Neural cell (in vitro differentiated cells): ENCODE results near the gene CAMK1D. TPM values are rescaled to one million over a fixed set of nuclear protein-coding genes. Genes with fewer than 3 reads are reported as not detected.
"Not testable (repeated sequence)": the region's sequence is repeated elsewhere in the genome, so short reads cannot be mapped to it uniquely, and the experiment has no call there.

Experiments used
- H2AFZ ChIP-seq: fragments of 200-600, 300-800 bp; sonication (generic), shearing (Covaris generic); 2 replicates; pipeline ENCODE4 v1.6.0; 2014; ENCODE audit warnings: low read depth, mild to moderate bottlenecking, antibody characterized with exemption, low read length, moderate library complexity
- H3F3A ChIP-seq: fragments of 200-600 bp; shearing (Covaris generic); 2 replicates; pipeline ENCODE4 v1.6.1; 2016; ENCODE audit warnings: mild to moderate bottlenecking, moderate library complexity, mixed read lengths, antibody characterized with exemption, low read length; ENCODE audit not compliant: insufficient read depth, poor library complexity, severe bottlenecking
- H3K27ac ChIP-seq: fragments of 200-600, 300-800 bp; sonication (generic), shearing (Covaris generic); 2 replicates; pipeline ENCODE4 v1.5.1; 2014; ENCODE audit warnings: mild to moderate bottlenecking, low read length, moderate library complexity
- H3K27me3 ChIP-seq: fragments of 300-800, 200-600 bp; sonication (generic), shearing (Covaris generic); 2 replicates; pipeline ENCODE4 v1.6.0; 2014; ENCODE audit warnings: mild to moderate bottlenecking, low read depth, low read length, moderate library complexity; ENCODE audit not compliant: insufficient read depth
- H3K36me3 ChIP-seq: fragments of 300-800, 200-600 bp; sonication (generic), shearing (Covaris generic); 2 replicates; pipeline ENCODE4 v1.5.1; 2014; ENCODE audit warnings: mild to moderate bottlenecking, antibody characterized with exemption, low read length, moderate library complexity; ENCODE audit not compliant: insufficient read depth
- H3K4me2 ChIP-seq: fragments of 300-800, 200-600 bp; sonication (generic), shearing (Covaris generic); 2 replicates; pipeline ENCODE4 v1.6.0; 2014; ENCODE audit warnings: mild to moderate bottlenecking, low read length
- H3K4me3 ChIP-seq: fragments of 300-800, 200-600 bp; sonication (generic), shearing (Covaris generic); 2 replicates; pipeline ENCODE4 v1.5.1; 2014; ENCODE audit warnings: mild to moderate bottlenecking, low read length, moderate library complexity
- H3K79me2 ChIP-seq: fragments of 200-600 bp; shearing (Covaris generic); replicated peaks from 2 replicates; pipeline ENCODE4 v1.6.0; 2014; ENCODE audit warnings: mild to moderate bottlenecking, low read length, moderate library complexity; ENCODE audit not compliant: insufficient read depth
- H3K9ac ChIP-seq: fragments of 300-800, 200-600 bp; sonication (generic), shearing (Covaris generic); 2 replicates; pipeline ENCODE4 v1.6.1; 2016; ENCODE audit warnings: mild to moderate bottlenecking, low read length, mixed read lengths
- H3K9me2 ChIP-seq: fragments of 200-600 bp; shearing (Covaris generic); 2 replicates; pipeline ENCODE4 v1.6.1; 2016; ENCODE audit warnings: mild to moderate bottlenecking, low read length, mixed read lengths; ENCODE audit not compliant: insufficient read depth
- H3K9me3 ChIP-seq: fragments of 200-600, 300-800 bp; sonication (generic), shearing (Covaris generic); 2 replicates; pipeline ENCODE4 v1.6.1; 2016; ENCODE audit warnings: mild to moderate bottlenecking, mixed run types, low read length, moderate library complexity, mixed read lengths
- H4K20me1 ChIP-seq: fragments of 200-600 bp; shearing (Covaris generic); 2 replicates; pipeline ENCODE4 v1.6.1; 2016; ENCODE audit warnings: mild to moderate bottlenecking, mixed run types; ENCODE audit not compliant: insufficient read depth
- CTCF ChIP-seq: fragments of 450-650 bp; IDR thresholded peaks from 2 replicates; pipeline ENCODE4 v1.5.1; 2014; ENCODE audit warnings: antibody characterized with exemption, mild to moderate bottlenecking, moderate library complexity; ENCODE audit not compliant: poor library complexity, severe bottlenecking
- EP300 ChIP-seq: fragments of 450-650 bp; conservative IDR thresholded peaks from 2 replicates; pipeline ENCODE4 v1.6.1; 2014; ENCODE audit warnings: antibody characterized with exemption, mild to moderate bottlenecking, moderate library complexity; ENCODE audit not compliant: poor library complexity, severe bottlenecking
- EZH2 ChIP-seq: fragments of 200-600, 300-800 bp; shearing (Covaris generic), sonication (generic); IDR thresholded peaks from 2 replicates; pipeline ENCODE4 v1.6.1; 2014; ENCODE audit warnings: antibody characterized with exemption, low read length, borderline replicate concordance, mild to moderate bottlenecking; ENCODE audit not compliant: insufficient read depth, poor library complexity, severe bottlenecking
- MXI1 ChIP-seq: fragments of 450-650 bp; conservative IDR thresholded peaks from 2 replicates; pipeline ENCODE4 v1.6.1; 2014; ENCODE audit warnings: antibody characterized with exemption, mild to moderate bottlenecking; ENCODE audit not compliant: poor library complexity, severe bottlenecking
- POLR2AphosphoS5 ChIP-seq: IDR thresholded peaks from 2 replicates; pipeline ENCODE4 v1.6.1; 2012
- RAD21 ChIP-seq: fragments of 450-650 bp; conservative IDR thresholded peaks from 2 replicates; pipeline ENCODE4 v1.6.1; 2014; ENCODE audit warnings: antibody characterized with exemption, mild to moderate bottlenecking, moderate library complexity
- REST ChIP-seq: IDR thresholded peaks from 2 replicates; pipeline ENCODE4 v1.6.1; 2012; ENCODE audit warnings: borderline replicate concordance
- SMC3 ChIP-seq: fragments of 450-650 bp; conservative IDR thresholded peaks from 2 replicates; pipeline ENCODE4 v1.6.1; 2014; ENCODE audit warnings: antibody characterized with exemption, mild to moderate bottlenecking, moderate library complexity; ENCODE audit not compliant: poor library complexity
- TAF1 ChIP-seq: IDR thresholded peaks from 2 replicates; pipeline ENCODE4 v1.6.1; 2012; ENCODE audit warnings: low read depth
- polyA plus RNA-seq: library from polyadenylated mRNA; depleted of rRNA; stranded (reverse); fragments of >200 nt; gene quantifications from 2 replicates; pipeline ENCODE4 v1.2.3, GENCODE V29; 2014

CAMK1D gene
- polyA plus RNA-seq, 1 donor from 2014 or later, result 13.8 TPM

- no peaks in the 10 kb centered on the region for H3K9me2 ChIP-seq
- H3K4me2 ChIP-seq, result no peak overlapping the region
- no peak overlapping the region for H2AFZ ChIP-seq
- peaks cover 44% of the 10 kb centered on the region for H3K79me2 ChIP-seq
- no peak overlapping the region for H3K9ac ChIP-seq
- TF ChIP-seq RAD21 (no peak), EZH2 (no peak), SMC3 (no peak), CTCF (no peak), REST (no peak), TAF1 (no peak), MXI1 (no peak), EP300 (no peak)
- H3K36me3 ChIP-seq, result no peaks in the 10 kb centered on the region
- H3K4me3 ChIP-seq, result no peak overlapping the region
- no peaks in the 10 kb centered on the region for H3F3A ChIP-seq
- H4K20me1 ChIP-seq, result no peaks in the 10 kb centered on the region
- H3K9me3 ChIP-seq, result no peaks in the 10 kb centered on the region
- H3K27ac ChIP-seq, result no peak overlapping the region
- no peaks in the 10 kb centered on the region for H3K27me3 ChIP-seq
These were observed 4.3 kb downstream of the CAMK1D start for GRCh38 chr10:12353399-12354242.

DNA sequence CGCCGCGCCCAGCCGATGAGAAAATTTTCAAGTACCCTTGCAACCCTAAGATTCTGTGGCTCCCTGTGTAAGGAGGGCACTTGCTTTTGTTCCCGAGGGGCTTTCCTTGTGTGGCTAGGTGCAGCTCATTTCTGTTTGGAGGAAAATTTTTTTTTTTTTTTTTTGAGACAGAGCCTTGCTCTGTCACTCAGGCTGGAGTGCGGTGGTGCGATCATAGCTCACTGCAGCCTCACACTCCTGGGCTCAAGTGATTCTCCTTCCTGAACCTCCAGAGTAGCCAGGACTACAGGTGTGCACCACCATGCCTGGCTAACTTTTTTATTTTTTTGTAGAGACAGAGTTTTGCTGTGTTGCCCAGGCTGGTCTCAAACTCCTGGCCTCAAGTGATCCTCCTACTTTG lies 5.3 kb downstream of the CAMK1D start:
- not testable (repeated sequence) for H3K36me3 ChIP-seq, H3K9me3 ChIP-seq, H3K9ac ChIP-seq, H3K9me2 ChIP-seq, H3K27ac ChIP-seq, H4K20me1 ChIP-seq, H3K4me2 ChIP-seq, H2AFZ ChIP-seq, H3F3A ChIP-seq, H3K4me3 ChIP-seq, H3K27me3 ChIP-seq
- peaks cover 52% of the 10 kb centered on the region for H3K79me2 ChIP-seq

DNA sequence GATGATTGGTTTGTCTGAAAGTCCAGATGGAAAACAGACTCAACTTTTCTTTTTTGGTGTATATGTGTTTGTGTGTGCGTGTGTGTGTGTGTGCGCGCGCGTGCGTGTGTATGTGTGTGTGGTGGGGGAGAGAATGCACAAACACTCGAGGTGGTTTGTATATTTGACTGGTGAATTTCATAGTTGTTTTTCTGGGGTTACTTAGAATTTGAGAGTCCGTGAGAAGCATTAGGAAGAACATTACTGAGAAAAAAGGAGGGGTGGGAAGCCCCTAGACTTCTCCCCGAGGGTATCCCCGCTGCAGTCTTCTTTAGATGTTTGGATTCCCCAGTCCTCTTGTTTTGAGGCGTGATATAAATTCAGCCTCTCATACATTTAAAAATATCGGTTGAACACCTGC lies 6.0 kb downstream of the CAMK1D start:
- Histone ChIP-seq H3F3A (no peaks in the 10 kb centered on the region), H3K4me2 (no peak overlapping the region), H3K27ac (no peak overlapping the region), H4K20me1 (no peaks in the 10 kb centered on the region), H3K9ac (no peak overlapping the region), H3K27me3 (no peaks in the 10 kb centered on the region), H2AFZ (no peak overlapping the region), H3K36me3 (no peaks in the 10 kb centered on the region), H3K79me2 (peaks cover 52% of the 10 kb centered on the region), H3K4me3 (no peak overlapping the region), H3K9me3 (no peaks in the 10 kb centered on the region), H3K9me2 (no peaks in the 10 kb centered on the region)
- TF ChIP-seq RAD21, result no peak
- TF ChIP-seq CTCF, result no peak
- no peak for TF ChIP-seq POLR2AphosphoS5
- TF ChIP-seq SMC3, result no peak
- TF ChIP-seq MXI1, result no peak
- TF ChIP-seq EP300, result no peak
- no peak for TF ChIP-seq EZH2
- no peak for TF ChIP-seq TAF1
- no peak for TF ChIP-seq REST
